HG02884 (cell line): Measurements from ENCODE around the gene TMEM229A.
"Not testable (repeated sequence)": the region's sequence is repeated elsewhere in the genome, so short reads cannot be mapped to it uniquely, and the experiment has no call there.

Experiments
- ATAC-seq: cut with Tn5 transposase; IDR thresholded peaks from one replicate; pipeline ENCODE4 v1.9.1; 2021; ENCODE audit warnings: mild to moderate bottlenecking, moderate library complexity; ENCODE audit not compliant: unreplicated experiment

The TMEM229A gene

DNA sequence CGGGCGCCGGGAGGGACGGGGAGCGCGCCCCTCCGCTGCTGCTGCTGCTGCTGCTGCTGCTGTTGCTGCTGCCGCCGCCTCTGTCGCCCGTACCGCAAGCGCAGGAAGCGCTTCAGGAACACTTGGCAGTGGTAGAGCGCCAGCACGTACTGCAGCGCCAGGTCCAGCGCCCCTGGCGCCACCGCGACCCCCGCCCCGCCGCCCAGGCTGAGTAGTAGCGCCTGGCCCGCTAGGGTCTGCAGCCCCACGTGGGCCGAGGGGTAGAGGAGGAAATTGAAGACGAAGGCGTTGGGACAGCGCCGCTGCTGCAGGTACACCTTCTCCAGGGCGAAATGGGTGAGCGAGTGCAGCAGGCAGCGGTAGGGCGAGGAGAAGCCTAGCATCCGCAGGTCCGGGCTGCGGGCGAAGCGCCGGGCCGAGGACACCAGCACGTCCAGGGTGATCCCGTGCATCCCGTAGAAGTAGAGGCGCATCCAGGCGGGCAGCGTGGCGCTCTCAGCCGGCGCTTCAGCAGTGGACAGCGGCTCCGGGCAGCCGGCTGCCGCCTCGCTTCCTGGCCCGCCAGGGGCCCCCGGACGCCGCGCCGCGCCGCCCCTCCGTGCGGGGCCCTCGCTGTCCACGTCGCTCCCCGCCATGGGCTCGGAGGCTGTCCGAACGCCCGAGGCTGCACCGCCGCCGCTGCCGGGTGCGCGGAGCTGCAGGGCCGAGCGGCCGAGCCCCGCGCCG, at the start of gene TMEM229A:
TSS of gene TMEM229A (minus strand) at position 699 of the 726 bp plus-strand sequence. CDS start at position 635, 64 bp downstream.
- peak; percentile 40 for ATAC-seq

DNA sequence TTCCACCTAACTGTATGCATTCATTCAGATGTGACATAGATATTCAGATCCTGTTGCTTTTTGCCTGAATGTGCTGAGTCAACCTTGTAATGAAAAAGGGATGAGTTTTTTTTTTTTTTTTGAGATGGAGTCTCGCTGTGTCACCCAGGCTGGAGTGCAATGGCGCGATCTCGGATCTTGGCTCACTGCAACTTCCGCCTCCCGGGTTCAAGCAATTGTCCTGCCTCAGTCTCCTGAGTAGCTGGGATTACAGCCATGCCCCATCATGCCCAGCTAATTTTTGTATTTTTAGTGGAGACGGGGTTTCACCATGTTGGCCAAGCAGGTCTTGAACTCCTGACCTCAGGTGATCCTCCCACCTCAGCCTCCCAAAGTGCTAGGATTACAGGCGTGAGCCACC, 49.4 kb upstream of the TMEM229A start:
- ATAC-seq: not testable (repeated sequence)

DNA sequence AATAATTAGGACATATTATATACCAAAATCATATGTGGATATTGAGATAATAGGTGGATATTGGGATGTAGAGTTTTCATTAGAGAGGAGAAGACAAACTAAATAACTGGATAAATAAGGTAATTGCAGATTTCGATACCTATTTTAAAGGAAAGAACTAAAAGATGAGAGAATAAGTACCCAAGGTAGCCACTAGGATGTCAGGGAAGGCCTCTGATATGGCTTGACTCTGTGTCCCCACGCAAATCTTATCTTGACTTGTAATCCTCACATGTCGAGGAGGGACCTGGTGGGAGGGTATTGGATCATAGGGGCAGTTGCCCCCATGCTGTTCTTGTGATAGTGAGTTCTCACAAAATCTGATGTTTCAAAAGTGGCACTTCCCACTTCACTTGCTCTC, 44.7 kb upstream of the TMEM229A start:
- no peak for ATAC-seq

DNA sequence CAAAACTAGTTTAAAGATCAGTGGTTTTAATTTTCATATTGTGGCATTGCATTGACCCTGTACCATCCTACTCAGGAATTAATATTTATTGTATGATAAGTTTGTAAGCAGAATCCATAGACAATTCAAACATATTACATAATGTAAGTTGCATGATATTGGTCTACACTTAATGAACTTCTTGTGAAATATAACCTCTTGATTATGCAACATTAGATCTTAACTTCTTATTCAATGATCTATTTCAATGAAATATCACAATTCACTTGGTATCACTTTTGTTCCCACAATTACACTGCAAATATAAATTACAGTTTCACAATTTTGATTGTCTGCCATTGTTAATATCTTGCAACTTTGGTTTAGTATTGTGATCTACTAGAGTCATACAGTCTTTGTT, 44.0 kb upstream of the TMEM229A start:
- no peak for ATAC-seq

DNA sequence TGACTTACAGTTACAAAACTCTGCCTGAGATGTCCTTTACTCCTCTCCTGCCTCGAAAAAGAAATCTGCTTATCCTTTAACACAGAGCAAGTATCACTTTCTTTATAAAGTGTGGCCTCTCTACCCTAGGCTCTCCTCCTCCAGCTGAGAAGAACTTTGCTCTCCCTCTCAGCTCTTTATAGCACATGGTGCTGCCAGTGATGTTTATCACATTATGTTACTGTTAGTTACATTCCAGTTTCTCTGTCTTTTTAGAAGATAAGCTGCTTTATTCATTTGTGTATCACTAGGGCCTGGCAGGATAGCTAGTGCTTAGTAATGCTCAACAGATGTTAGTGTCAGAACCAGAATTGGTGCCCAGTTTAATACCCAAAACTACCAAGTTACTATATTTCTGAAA, 41.1 kb upstream of the TMEM229A start:
- ATAC-seq: no peak

DNA sequence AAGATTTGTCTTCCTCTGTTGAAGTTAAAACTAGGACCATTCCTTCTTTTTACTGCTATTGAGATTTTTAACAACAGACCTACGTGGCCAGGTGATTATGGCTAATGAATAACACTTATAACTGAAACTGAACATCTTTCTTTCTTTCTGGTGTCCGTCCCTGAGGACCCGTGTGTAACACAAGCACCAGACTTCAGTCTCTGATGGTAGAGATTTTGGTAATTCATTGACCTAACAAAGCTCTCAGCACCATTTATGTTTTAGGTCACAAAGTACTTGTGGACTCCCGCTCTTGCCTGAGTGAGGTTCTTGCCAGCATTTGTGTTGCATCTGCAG, 40.4 kb upstream of the TMEM229A start:
- no peak for ATAC-seq

DNA sequence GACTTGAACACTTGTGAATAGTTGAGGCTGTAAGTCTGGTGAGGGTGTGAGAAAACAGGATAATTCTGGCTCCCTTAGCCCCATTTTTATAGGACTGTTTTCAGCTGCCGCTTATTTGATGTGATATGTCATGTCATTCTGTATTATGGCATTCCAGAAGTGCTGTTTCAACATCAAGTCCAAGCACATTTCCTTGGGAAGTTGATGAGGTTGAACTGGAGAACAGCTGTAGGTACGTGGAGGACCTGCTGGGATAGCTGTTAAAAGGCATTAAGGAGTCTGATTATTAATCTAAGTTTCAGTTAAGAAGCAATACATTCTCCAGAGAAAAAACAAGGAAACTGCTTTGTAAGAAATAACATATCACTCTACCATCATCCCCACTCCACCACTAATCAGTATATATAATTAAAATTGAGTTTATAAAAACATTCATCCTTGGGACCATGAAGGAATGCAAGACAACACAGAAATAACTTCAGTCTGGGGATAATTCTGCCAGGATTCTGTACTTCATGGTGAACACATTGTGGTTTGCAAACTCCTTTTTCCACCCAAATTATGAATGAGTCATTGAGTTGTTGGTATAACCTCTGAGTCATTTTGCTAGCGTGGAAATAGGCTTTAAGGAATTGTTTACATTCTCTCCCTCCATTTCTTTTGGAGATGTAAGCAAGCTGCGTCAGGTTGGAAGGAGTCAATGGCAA, 39.9 kb upstream of the TMEM229A start:
- ATAC-seq: no peak

DNA sequence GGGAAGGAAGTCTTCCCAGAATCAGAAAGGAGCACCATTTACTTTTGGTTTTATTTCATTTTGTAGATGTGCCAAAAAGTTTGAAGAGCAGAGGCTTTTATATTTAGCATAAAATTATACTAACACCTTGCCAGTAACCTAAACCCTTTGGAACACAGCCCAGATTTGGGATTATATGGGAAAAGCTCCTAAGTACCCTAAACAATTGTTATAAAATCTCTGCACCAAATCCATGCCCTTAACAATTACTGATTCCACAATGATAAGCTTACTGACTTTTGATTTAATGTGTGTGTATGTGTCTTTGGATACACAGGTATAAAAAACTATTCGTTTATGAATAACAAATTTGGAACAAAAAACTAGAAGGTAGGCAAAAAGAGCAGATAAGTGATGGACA, 39.0 kb upstream of the TMEM229A start:
- ATAC-seq: no peak

DNA sequence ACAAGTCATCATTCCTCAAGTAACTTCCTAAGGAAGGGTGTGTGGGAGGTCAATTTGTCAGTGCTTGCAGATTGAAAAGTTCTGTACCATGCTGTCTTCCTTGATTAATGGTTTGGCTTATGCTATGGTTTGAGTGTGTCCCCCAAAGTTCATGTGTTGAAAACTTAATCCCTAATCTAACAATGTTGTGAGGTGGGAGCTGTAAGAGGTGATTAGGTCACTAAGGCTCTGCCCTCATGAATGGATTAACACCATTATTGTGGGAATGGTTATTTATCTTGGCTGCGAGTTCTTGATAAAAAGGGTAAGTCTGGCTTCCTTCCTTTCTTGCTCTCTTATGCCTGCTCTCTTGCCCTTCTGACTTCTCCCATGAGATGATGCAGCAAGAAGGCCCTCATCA, 29.3 kb upstream of the TMEM229A start:
- no peak for ATAC-seq

DNA sequence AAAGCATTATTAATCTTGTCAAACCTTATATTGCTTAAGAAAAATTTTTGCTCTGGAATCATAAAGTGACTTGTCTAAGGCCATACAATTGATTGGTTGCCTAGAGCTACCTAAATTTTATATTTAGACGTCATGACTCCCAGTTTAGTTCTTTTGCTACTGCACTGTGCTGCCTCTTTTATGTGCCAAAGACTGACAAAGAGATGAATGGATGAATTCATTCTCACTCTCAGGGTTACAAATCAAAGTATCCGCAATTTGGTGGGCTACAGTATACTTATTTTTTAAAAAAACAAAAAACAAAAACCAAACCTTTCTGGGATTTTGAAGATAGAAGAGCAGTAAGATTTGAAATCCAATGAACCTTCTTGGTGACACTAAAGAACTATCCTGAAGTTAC, 27.7 kb upstream of the TMEM229A start:
- no peak for ATAC-seq

DNA sequence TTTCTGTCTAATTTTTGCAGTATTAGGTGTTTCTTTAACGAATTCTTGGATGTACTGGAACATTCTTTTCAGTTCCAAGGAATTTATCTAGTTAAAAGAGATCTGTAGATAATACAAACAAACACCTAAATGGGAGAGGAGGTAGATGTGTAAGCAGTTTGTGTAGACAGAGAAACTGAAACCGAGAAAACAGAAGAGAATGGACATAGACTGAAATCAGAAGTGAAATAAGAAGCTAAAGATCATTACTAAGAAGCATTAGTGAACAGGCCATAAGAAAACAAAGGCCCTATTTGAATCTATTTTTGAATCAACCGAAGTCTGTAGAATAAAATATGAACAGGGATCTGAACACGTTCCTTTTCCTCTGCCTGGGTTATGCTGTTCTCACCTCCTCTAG, 26.5 kb upstream of the TMEM229A start:
- ATAC-seq: peak; percentile 100

DNA sequence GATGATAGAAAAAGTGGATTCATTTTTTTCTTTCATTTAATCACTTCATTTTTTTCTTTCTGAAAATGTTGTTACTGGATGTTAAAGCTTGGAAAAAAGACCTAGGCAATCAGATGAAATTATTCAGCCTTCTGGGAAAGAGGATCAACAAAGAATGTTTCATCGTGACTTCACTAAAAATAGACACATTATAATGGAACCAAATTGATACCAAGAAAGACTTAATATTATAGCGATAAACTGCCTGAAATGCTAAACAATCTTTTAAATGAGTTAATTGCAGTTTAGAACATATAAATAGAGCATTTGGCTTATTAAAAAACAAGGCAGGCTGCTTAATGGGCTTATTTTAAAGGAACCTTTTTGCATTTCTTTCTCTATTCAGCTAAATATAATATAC, 25.6 kb upstream of the TMEM229A start:
- ATAC-seq: no peak

DNA sequence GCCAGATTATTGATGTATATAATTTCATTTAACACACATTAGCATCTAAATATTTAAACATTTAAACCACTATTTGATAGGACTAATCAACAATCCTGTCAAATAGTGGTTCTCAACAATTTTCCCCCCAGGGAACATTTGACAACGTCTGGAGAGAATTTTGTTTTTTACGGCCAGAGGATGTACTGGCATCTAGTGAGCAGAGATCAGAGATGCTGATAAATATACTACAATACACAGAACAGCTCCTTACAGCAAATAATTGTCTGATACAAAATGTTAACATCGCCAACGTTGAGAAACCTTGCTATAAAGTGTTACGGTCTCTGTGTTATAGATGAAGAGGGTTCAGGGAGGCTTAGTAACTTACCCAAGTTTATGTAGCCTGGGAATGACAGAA, 25.0 kb upstream of the TMEM229A start:
- no peak for ATAC-seq

DNA sequence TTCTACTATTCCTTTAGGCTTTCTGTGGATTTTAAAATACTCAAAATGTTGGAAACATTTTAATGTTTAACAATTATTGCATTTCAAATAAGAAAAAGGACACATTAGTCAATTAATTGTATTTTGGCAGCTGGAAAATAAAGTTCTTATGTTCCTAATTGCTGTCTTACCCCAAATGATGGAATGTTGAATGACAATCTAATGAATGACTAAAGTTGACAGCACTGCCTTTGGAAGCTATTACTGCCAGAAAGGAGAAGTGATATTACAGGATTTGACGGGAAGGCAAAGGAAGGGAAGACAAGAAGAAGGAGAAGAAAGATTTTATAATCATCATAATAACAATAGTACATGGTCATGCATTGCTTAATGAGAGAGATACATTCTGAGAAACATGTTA, 23.4 kb upstream of the TMEM229A start:
- no peak for ATAC-seq

DNA sequence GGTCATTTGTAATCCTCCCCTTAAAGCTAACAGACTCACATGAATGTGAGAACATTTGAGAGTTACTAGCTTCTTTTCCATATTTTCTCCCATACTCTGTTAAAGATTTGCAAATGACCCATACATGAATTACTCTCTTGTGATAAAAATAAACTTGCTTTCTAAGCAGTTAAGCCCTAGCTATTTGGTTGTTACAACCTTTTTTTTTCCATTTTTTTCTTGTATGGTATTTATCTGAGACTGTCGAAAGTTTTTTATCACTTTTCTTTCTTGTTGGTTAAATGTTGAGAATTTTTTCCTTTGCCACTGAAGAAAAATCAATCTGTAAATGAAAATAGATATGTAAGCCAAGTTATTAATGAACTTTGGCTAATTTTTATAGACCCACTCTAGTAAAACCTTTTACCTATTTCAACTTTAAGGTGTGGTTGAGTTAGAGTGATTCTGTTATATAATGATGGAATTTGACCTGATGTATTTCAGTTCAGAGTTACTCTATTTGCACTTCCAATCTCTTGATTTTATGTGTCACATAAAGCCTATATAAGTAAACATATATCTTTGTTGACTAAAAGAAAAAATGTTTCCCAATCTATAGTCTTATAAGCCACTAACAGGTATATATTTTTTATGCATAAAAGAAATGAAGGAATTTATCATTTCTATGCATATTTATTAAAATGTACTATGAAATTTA, 19.0 kb upstream of the TMEM229A start:
- no peak for ATAC-seq

DNA sequence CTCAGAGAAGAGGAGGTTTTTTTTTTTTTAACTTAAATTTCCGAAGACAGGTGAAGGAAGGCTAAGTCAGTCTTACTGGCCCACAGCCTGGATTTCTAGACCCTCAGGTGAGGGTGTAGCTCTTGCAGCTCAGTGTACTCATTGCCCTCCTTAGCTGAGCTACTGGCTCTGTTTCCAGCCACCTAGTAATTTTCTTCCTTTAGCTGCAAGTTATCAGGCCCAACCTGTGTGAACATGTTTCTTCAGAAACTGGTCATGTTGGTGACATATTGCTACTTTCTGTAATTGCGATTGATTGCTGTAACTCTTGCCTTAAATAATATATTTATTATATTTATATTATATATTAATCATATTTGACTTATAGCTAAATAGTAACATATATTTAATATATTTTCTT, 10.0 kb upstream of the TMEM229A start:
- no peak for ATAC-seq

DNA sequence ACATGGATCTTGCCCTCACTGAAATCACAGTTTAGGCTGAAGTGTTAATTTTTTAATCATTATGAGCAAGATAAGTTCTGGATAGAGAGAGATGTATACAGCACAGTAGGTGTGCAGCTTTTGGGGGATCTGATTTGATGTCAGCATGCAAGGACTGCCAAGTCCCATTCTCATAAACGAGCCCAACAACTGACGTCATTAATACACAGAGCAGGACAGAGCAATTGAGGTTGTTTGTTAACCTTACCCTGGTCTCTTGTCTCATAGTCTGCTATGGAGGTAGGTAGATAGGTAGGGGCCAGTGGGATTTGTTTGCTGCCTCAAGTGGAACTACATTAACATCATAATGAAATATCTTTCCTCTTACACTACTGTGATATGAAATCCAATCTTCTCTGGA, 8.6 kb upstream of the TMEM229A start:
- ATAC-seq: no peak

DNA sequence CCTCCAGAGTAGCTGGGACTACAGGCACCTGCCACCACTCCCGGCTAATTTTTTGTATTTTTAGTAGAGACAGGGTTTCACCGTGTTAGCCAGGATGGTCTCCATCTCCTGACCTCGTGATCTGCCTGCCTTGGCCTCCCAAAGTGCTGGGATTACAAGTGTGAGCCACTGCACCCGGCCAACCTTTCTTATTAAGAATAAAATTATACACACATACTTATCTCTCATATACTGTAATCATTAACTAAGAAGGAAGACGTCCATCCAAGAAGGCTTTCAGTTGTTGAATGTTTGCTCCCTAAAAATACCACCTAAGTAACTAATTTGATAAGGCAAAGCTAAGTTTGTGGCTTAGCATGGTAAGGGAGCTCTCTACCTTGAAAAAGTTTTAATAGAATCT, 5.0 kb upstream of the TMEM229A start:
- ATAC-seq: not testable (repeated sequence)

DNA sequence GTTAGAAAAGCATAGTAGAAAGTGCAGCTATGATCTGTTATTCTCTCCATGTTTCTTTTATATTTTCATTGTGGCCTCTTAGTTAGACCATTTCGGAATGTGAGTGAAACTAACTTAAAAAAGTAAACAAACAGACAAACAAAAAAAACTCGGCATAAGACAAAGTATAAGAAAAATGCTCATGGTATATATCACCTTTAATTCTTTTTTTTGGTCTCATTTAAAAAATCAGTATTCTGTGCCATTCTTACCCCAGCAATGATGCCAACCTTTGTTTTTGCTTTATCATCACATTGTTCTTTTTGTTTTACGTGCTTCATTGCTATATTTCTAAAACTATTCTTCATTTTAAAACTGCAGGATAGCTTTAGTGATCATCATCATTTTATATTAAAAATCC, 2.8 kb upstream of the TMEM229A start:
- ATAC-seq: no peak

DNA sequence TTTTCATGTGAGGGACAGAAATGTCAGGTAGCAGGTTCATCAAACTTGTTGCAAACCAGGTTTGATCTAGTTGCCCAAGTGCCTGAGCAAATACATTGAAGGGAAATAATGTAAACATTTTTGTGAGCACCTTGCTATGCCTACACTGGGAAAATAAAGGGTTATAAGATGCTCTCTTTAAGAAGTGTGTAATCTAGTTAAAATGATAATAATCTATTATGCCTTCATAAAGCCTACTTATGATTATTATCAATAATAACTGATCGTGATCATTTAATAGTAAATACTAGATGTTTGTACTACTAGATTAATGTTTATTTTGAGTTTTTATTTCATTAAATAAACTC, 1.9 kb upstream of the TMEM229A start:
- no peak for ATAC-seq

DNA sequence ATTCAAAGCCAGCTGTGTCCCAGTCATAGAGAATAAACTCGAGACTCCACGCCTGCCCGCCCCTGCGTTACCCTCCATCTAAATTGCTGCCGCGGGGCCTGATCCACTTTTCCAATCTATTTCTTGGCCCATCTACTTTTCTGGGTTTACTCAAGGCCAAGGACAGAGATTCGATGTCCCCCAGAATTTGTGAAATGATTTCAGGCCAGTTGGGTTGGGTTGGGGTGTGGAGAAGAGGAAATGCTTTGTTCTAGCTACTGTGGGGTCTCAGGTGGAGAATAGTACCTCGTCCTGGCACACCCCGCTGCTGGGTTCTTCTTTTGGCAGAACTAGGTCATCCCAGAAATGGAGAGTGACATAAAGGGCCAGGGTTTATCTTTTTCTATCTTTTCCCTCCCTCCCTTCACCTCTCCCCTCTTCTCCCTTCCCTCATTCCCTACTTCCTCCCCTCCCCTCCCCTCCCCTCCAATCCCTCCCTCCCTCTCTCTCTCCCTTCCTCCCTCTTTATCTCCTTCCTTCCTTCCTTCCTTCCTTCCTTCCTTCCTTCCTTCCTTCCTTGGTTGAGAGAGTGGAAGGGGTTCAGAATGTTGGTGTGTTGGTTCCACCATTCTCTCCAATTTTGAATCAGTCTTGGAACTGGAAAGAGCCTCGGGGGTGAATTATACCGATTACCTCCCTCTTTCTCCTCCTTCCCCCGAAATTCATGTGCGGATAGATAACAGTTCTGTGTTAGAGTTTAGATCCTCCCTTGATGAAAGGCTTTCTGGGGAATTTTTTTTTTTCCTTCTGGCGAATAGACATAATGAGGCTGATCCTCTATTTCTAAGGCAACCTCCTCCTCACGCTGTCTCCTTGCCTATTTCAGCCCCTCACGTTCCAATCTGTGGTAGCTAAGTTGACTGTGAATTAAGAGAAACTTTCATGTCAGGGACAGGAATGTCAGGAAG, 1.2 kb upstream of the TMEM229A start:
- no peak for ATAC-seq
